Measurements from ENCODE around the gene ZNF574.

GRCh38 chr19:42040031-42040430 is 35.9 kb upstream of the ZNF574 start:
- TF ChIP-seq POLR2A (IDR thresholded peaks at IDR 0.05) = no peak
- no peak for TF ChIP-seq EP300 (IDR thresholded peaks at IDR 0.05)
- TF ChIP-seq CTCF (IDR thresholded peaks at IDR 0.05) = no peak
